ENCODE measurements around the gene ERC2.

ERC2 gene

DNA sequence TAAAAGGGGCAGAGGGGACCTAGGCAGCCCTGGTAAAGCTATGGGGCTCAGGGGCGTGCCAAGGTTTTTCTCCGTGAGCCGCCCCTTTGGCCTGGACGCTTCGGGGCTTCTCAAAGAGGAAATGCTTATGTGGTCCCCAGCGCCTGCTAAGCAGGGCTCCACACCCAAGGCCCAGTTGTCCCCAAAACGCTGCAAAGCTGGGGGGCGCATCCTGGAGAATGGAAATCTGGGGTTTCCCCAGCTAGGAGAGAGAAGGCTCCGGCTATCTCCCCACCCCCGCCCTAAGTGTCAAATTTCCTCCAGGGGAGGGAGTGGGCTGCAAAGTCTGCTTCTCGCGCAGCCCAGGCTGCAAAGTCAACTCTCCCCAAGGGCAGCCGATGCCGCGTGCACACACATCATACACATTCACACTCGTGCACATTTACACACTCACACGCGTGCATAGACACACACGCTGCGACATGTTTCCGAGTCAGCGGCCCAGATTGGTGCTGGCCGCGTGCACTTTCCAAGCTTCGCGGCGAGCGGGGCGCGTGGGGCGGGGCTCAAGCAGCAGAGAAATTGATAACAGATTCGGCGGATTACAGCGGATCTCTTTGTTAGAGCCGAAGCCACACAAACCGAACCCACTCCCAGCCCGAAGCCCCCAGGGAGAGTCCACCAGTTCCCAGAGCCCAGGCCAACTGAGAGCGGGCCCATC lies 985.6 kb downstream of the ERC2 start:
- DNase-seq = no peak

DNA sequence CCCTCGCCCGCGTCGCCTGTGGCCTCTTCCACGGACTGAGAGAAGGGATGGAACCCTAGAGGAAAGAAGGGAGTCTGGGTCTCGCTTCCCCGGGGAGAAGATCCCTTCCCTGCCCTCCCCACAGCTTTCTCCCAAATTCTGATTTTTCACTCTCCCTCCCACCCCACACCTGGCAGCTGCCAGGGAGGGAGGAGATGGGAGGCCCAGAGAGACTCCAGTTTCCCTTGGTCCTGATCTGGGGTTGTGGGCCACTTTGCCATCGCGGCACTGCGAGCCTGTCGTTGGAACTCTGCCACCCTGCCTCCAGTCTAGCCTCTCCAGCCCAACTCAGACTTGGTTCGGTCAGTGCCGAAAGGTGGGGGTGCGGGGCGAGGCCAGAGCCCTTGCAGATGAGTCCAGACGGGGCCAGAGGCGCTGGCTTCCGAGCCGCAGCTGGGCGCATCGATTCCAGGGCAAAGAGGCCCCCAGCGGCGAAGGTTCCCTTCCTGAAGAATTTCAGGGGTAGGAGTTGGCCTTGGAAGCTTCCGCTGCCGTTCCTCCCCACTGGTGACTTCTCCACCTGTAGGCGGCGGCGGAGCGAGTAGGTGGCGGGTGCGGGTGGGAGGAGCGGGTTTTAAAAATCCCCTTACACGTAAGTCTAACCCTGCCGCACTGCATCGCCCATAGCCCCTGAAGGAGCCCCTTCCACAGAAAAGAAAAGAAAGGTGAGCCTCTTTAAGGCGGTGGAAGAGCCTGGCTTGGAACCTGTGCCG lies 986.3 kb downstream of the ERC2 start:
- peak in 1 of 4 experiments; percentile 27 for DNase-seq

GRCh38 chr3:55480911-55481743 lies 987.1 kb downstream of the ERC2 start:
- no peak for DNase-seq

DNA sequence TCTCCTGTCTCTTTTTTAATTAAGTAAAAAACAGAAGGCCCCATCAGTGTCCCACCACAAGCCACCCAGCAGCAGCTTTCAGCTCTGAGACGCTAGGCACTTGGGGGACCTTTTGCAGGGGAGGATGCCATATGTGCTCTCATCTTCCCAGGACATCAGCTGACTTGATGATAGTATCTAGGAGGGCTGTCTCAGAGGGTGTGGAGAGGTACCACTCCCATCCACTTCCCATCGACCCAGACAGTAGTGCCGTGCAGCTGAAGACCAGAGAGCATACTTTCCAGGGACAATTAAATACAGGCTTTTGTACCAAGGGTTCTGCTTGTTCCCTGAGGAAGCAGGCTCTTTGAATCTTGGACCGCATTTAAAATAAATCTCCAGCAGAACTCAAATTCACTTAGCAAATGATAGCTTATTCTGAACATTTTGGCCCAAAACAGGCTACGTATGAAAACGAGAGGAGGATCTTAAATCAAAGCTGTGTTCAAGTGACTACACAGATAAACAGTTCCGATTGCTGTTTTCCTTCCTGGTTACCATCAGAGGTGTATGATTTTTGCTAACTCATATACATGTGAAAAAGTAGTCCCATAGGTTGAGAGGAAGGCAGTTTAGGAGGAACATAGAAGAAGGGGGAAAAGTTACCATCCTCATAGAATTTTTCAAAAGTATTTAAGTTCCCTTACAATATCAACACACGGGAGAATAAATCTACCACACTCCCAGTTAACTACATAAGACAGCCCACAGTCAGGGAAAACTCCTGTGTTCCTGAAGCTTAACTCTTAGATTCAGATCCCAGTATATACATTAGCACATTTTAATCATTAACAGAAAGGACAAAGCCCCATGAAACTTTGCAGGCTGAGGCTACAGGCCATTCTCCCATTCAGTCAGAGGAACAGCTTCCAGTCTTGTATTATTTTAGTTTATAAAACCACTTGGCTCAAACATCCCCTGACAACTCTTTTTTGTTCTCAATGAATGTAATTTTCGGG lies 990.7 kb downstream of the ERC2 start:
- DNase-seq = no peak

- DNase-seq = no peak
These were observed 991.8 kb downstream of the ERC2 start for GRCh38 chr3:55476515-55476914.

DNA sequence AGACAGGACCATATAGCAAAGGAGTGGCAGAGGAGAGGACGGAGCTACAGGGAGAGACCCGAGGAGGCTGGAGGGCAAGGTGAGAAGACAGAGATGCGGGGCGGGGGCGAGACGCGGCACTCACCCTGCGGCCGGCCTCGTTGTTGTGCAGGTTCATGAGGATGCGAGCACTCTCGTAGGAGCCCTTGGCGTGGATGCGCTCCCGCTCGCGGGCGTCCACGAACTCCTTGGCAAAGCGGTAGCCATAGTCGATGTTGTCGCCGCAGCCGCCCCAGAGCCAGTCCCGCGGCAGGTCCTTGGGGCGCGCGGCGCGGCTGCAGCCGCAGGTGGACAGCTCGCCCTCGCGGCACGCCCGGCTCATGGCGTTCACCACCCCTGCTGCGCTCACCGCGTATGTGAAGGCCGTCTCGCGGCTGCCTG lies 994.0 kb downstream of the ERC2 start:
- DNase-seq = no peak

GRCh38 chr3:55473788-55474187 lies 994.5 kb downstream of the ERC2 start:
- no peak for DNase-seq

DNA sequence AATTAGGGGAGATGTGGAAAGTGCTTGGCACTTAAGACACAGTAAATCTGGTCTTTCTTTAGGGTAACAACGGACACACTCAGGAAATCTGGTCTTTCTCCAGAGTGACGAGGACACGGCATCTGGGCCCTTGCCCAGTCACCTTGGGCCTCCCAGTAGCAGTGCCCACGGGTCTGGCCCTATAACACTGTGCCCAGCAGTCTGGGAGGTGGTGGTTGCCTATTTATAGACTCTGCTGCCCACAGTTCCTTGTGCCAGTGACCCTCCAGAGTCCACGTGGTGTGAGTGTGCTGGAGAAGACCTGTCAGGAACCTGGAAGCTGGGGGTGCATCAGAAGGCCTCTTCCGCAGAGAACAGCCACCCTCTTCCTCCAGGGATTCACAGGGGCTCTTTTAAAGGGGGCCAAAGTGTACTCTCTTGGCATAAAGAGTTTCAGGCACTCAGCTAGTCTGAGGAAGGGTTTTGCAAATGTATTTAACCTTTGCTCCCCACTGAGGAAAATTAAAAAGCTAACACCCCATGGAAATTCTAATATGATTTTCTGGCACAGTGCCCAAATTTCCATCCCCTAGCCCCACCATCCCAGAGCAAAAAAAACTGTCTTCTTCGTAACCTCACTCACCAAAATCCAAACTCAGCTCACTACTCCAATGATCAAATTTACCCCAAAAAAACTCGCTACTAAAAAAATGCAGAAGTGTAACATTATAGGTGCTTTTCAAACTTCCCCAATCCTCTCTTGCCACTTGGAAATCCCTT lies 996.6 kb downstream of the ERC2 start:
- no peak for DNase-seq

GRCh38 chr3:55471084-55471483 lies 997.2 kb downstream of the ERC2 start:
- DNase-seq = no peak

DNA sequence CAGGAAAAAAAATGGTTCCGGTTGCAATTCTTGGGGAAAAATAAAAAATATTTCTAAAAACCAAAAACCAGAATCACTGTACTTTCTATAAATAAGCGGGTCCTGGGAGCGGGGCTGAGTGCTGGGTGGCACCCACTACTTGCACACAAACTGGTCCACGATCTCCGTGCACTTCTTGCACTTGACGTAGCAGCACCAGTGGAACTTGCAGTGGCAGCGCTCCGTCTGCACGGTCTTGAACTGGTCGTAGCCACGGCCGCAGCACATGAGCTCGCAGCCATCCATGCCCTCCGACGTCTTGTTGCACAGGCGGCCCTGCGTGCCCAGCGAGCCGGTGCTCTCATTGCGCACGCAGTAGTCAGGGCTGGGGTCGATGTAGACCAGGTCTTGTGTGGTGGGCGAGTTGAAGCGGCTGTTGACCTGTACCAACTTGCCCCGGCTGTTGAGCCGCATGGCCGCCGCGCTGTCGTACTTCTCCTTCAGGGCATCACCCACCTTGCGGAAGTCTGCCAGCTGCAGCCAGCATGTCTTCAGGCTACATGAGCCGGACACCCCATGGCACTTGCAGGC lies 998.2 kb downstream of the ERC2 start:
- DNase-seq = no peak

GRCh38 chr3:55468251-55468650 lies 1000.0 kb downstream of the ERC2 start:
- no peak for DNase-seq

DNA sequence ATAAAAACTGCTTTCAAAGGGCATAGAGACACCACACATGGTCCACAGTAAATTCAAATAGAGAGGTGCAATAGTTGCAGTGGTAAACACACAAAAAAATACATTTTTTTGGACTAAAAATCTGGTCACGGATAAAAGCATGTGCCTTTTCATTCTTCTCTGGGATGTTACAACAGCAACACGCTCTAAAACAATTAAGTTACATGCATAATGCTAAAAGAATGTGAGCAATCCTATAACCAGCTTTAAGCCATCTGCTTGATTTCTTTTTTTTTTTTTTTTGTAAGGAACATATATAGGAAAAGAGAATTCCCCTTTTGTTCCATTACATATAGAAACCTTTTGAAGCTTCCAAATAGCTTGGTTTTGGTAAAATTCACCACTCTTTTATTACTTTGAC lies 1001.2 kb downstream of the ERC2 start:
- no peak for DNase-seq

GRCh38 chr3:55466526-55466925 lies 1001.7 kb downstream of the ERC2 start:
- DNase-seq = no peak

DNA sequence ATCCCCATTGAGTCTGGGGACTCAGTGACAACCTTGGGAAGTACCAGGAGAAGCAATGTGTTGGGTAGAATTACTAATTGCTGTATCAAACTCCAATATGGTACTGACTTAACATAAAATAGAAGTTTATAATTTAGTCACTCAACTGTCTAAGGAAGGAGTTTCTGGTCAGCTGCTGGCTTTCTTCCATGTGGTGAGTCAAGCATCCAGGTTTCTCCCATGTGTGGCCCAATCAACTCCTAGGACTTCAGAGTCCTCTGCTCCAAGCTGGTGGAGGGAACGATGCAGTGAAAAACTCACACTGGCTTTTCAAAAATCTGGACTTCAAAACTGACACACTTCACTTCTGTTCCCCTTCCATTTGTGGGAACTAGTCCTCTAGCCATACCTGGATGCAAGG lies 1006.4 kb downstream of the ERC2 start:
- no peak for DNase-seq

- DNase-seq = no peak
These were observed 1008.4 kb downstream of the ERC2 start for GRCh38 chr3:55459838-55460237.

Measured in suppressor macrophage (primary cell).